Measurements from ENCODE around the gene INPP4B. TPM values are rescaled to one million over a fixed set of nuclear protein-coding genes. Genes with fewer than 3 reads are reported as not detected.

The INPP4B gene
- total and polyA plus RNA-seq, 2 donors: 2.3 to 7.8 TPM

DNA sequence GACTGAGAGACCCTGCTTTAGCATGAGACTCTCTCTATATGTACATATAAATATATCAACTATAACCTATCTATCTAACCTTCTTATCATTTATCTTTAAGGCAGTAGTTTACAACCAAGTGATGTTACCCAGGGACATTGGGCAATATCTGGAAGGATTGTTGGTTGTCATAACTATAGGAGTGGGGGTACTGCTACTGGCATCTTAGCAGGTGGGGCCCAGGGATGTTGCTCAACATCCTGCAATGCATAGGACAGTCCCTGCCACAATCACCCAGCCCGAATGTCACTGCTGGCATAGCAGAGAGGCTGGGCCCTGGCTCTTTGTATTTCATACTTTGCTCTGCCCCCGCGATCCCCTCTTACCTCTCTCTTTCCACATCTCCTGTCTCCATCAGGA lies 812.0 kb downstream of the INPP4B start:
- no peak overlapping the region for H3K4me3 ChIP-seq (ENCODE audit: low read length in 2 of 2)
- H3K27me3 ChIP-seq (ENCODE audit: control insufficient read depth in 2 of 2, insufficient read depth in 1 of 2, low read length in 1 of 2): no peaks in the 10 kb centered on the region
- H3K4me1 ChIP-seq (ENCODE audit: control insufficient read depth in 2 of 2, insufficient read depth in 2 of 2, low read length in 2 of 2): no peaks in the 10 kb centered on the region
- no peaks in the 10 kb centered on the region for H3K36me3 ChIP-seq (ENCODE audit: control insufficient read depth in 2 of 2, insufficient read depth in 2 of 2, low read length in 1 of 2)
- no peaks in the 10 kb centered on the region for H3K9me3 ChIP-seq (ENCODE audit: control insufficient read depth in 2 of 2, insufficient read depth in 1 of 2, low read length in 1 of 2)
- no peak for DNase-seq (ENCODE audit: low read depth in 6 of 9, low spot score in 9 of 9)
- H3K27ac ChIP-seq (ENCODE audit: low read depth in 1 of 2, low read length in 1 of 2): no peak overlapping the region
- 98% methylated on average over 3 of the region's 3 CpGs for WGBS

DNA sequence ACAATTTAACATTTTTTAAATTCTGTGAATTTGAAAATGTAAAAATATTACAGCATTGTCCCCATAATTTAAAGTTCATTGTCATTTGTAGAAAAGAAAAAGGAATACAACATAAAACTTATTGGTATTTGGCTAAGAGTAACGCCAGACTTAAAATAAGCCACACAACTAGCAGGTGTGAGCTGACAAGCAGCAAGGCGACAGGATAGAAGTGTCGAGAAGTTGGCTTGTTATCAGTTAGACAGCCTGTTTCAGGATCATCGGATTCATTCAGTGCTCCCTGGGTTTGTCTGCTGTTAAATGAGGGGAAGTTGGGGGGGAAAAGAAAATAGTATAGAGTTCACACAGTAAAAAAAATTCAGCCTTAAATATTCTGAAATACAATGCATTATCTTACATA lies 816.1 kb downstream of the INPP4B start:
- 93% methylated on average over 4 of the region's 4 CpGs for WGBS
- no peak overlapping the region for H3K4me3 ChIP-seq (ENCODE audit: low read length in 2 of 2)
- H3K4me1 ChIP-seq (ENCODE audit: control insufficient read depth in 2 of 2, insufficient read depth in 2 of 2, low read length in 2 of 2): no peaks in the 10 kb centered on the region
- no peak overlapping the region for H3K27ac ChIP-seq (ENCODE audit: low read depth in 1 of 2, low read length in 1 of 2)
- DNase-seq (ENCODE audit: low read depth in 6 of 9, low spot score in 9 of 9): no peak
- no peaks in the 10 kb centered on the region for H3K9me3 ChIP-seq (ENCODE audit: control insufficient read depth in 2 of 2, insufficient read depth in 1 of 2, low read length in 1 of 2)
- H3K27me3 ChIP-seq (ENCODE audit: control insufficient read depth in 2 of 2, insufficient read depth in 1 of 2, low read length in 1 of 2): no peaks in the 10 kb centered on the region
- H3K36me3 ChIP-seq (ENCODE audit: control insufficient read depth in 2 of 2, insufficient read depth in 2 of 2, low read length in 1 of 2): no peaks in the 10 kb centered on the region

DNA sequence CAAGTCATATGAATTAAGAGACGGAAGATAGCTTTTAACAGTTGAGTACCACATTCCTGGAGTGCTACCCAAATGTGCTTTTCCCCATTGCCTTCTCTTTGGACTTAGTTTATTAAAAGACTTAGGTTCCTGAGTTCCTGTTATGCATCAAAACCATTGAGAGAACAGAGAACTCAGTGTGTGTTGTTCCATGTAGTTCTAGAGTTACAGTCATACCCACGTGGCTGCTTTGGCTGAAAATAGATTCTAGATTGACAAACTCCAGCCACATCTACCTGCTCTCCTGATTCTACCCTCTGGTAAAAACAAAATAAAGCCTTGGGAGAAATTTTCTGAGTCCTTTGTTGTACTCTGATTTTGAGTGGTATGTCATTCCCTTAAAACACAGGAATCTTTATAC lies 824.3 kb downstream of the INPP4B start:
- Histone ChIP-seq H3K36me3 (ENCODE audit: control insufficient read depth in 2 of 2, insufficient read depth in 2 of 2, low read length in 1 of 2) (no peaks in the 10 kb centered on the region), H3K27me3 (ENCODE audit: control insufficient read depth in 2 of 2, insufficient read depth in 1 of 2, low read length in 1 of 2) (no peaks in the 10 kb centered on the region), H3K27ac (ENCODE audit: low read depth in 1 of 2, low read length in 1 of 2) (no peak overlapping the region), H3K9me3 (ENCODE audit: control insufficient read depth in 2 of 2, insufficient read depth in 1 of 2, low read length in 1 of 2) (no peaks in the 10 kb centered on the region), H3K4me1 (ENCODE audit: control insufficient read depth in 2 of 2, insufficient read depth in 2 of 2, low read length in 2 of 2) (no peaks in the 10 kb centered on the region), H3K4me3 (ENCODE audit: low read length in 2 of 2) (no peak overlapping the region)
- WGBS: 95% methylated on average over 2 of the region's 2 CpGs
- no peak for DNase-seq (ENCODE audit: low read depth in 6 of 9, low spot score in 9 of 9)

DNA sequence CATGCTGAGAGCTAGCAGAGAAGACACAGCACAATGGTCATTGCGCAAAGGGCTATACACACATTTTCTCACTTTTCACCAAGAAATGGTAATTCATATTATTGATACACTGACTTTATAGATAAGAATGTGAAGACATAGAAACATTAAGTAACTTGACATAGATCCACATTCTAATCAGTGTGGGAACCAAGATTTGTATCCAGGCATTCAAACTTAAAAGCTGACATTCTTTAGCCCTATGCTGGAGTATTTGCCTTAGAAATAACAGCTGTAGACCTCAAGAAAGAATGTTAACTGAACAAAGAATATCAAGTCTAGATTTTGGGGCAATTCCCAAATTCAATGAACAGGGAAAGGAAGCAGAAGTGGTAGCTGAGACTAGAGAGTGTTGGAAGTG lies 824.9 kb downstream of the INPP4B start:
- WGBS: 97% methylated on average over 1 of the region's 1 CpG
- DNase-seq (ENCODE audit: low read depth in 6 of 9, low spot score in 9 of 9): no peak
- no peak overlapping the region for H3K4me3 ChIP-seq (ENCODE audit: low read length in 2 of 2)
- H3K4me1 ChIP-seq (ENCODE audit: control insufficient read depth in 2 of 2, insufficient read depth in 2 of 2, low read length in 2 of 2): no peaks in the 10 kb centered on the region
- H3K36me3 ChIP-seq (ENCODE audit: control insufficient read depth in 2 of 2, insufficient read depth in 2 of 2, low read length in 1 of 2): no peaks in the 10 kb centered on the region
- H3K27me3 ChIP-seq (ENCODE audit: control insufficient read depth in 2 of 2, insufficient read depth in 1 of 2, low read length in 1 of 2): no peaks in the 10 kb centered on the region
- H3K27ac ChIP-seq (ENCODE audit: low read depth in 1 of 2, low read length in 1 of 2): no peak overlapping the region
- no peaks in the 10 kb centered on the region for H3K9me3 ChIP-seq (ENCODE audit: control insufficient read depth in 2 of 2, insufficient read depth in 1 of 2, low read length in 1 of 2)

DNA sequence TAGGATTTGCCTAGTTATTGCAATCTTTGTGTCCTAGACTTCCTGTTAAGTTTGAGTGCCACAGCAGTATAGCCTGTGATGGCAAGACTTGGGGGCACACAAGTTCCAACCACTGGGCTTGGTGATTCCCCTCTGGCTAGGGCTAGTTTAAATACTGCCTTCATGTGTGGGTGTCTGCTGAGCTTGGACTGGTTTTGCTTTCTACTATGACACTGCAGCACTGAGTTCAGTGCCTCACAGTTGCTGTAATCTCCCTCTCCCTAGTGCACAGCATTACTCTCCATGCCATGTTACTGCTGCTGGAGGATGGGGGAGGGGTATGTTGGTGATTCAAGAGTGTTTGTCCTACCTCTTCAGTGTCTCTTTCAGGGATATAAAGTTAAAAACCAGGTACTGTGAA lies 830.1 kb downstream of the INPP4B start:
- no peak for DNase-seq (ENCODE audit: low read depth in 6 of 9, low spot score in 9 of 9)
- Histone ChIP-seq H3K36me3 (ENCODE audit: control insufficient read depth in 2 of 2, insufficient read depth in 2 of 2, low read length in 1 of 2) (no peaks in the 10 kb centered on the region), H3K27ac (ENCODE audit: low read depth in 1 of 2, low read length in 1 of 2) (no peak overlapping the region), H3K27me3 (ENCODE audit: control insufficient read depth in 2 of 2, insufficient read depth in 1 of 2, low read length in 1 of 2) (no peaks in the 10 kb centered on the region), H3K4me3 (ENCODE audit: low read length in 2 of 2) (no peak overlapping the region), H3K4me1 (ENCODE audit: control insufficient read depth in 2 of 2, insufficient read depth in 2 of 2, low read length in 2 of 2) (no peaks in the 10 kb centered on the region), H3K9me3 (ENCODE audit: control insufficient read depth in 2 of 2, insufficient read depth in 1 of 2, low read length in 1 of 2) (no peaks in the 10 kb centered on the region)

DNA sequence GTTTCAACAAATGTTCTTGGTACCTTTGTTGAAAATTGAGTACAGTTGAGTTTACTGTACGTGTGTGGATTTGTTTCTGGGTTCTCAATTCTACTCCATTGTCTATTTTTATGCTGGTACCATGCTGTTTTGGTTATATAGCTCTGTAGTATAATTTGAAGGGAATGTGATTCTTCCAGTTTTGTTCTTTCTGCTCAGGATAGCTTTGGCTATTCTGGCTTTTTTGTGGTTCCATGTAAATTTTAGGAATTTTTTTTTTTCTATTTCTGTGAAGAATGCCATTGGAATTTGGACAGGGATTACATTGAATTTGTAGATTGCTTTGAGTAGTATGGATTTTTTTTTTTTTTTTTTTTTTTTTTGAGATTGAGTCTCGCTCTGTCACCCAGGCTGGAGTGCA lies 836.4 kb downstream of the INPP4B start:
- 96% methylated on average over 2 of the region's 2 CpGs for WGBS
- no peak overlapping the region for H3K4me3 ChIP-seq (ENCODE audit: low read length in 2 of 2)
- no peaks in the 10 kb centered on the region for H3K36me3 ChIP-seq (ENCODE audit: control insufficient read depth in 2 of 2, insufficient read depth in 2 of 2, low read length in 1 of 2)

DNA sequence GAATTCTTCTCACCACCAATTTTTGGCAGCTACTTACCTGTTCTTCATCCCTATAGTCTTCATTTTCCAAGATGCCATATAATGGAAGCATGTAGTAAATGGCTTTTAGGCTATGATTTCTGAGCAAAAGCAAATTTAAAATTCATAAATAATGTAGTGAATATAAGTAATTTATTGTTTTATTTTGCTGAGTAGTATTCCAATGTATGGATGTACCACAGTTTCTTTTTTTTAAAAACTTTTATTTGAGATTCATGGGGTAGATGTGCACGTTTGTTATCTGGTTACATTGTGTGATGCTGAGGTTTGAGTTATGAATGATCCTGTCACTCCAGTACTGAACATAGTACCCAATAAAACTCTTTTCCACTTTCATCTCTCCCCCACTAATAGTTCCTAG lies 840.6 kb downstream of the INPP4B start:
- H3K36me3 ChIP-seq (ENCODE audit: control insufficient read depth in 2 of 2, insufficient read depth in 2 of 2, low read length in 1 of 2): no peaks in the 10 kb centered on the region
- WGBS: 98% methylated on average over 1 of the region's 1 CpG
- H3K27me3 ChIP-seq (ENCODE audit: control insufficient read depth in 2 of 2, insufficient read depth in 1 of 2, low read length in 1 of 2): no peaks in the 10 kb centered on the region
- no peak for DNase-seq (ENCODE audit: low read depth in 6 of 9, low spot score in 9 of 9)
- no peak overlapping the region for H3K27ac ChIP-seq (ENCODE audit: low read depth in 1 of 2, low read length in 1 of 2)
- H3K4me1 ChIP-seq (ENCODE audit: control insufficient read depth in 2 of 2, insufficient read depth in 2 of 2, low read length in 2 of 2): no peaks in the 10 kb centered on the region
- no peak overlapping the region for H3K4me3 ChIP-seq (ENCODE audit: low read length in 2 of 2)
- no peaks in the 10 kb centered on the region for H3K9me3 ChIP-seq (ENCODE audit: control insufficient read depth in 2 of 2, insufficient read depth in 1 of 2, low read length in 1 of 2)

More for the DNA sequence above, 836.4 kb downstream of the INPP4B start:
- H3K9me3 ChIP-seq (ENCODE audit: control insufficient read depth in 2 of 2, insufficient read depth in 1 of 2, low read length in 1 of 2): no peaks in the 10 kb centered on the region
- no peak for DNase-seq (ENCODE audit: low read depth in 6 of 9, low spot score in 9 of 9)
- H3K27ac ChIP-seq (ENCODE audit: low read depth in 1 of 2, low read length in 1 of 2): no peak overlapping the region
- H3K4me1 ChIP-seq (ENCODE audit: control insufficient read depth in 2 of 2, insufficient read depth in 2 of 2, low read length in 2 of 2): no peaks in the 10 kb centered on the region
- H3K27me3 ChIP-seq (ENCODE audit: control insufficient read depth in 2 of 2, insufficient read depth in 1 of 2, low read length in 1 of 2): no peaks in the 10 kb centered on the region

DNA sequence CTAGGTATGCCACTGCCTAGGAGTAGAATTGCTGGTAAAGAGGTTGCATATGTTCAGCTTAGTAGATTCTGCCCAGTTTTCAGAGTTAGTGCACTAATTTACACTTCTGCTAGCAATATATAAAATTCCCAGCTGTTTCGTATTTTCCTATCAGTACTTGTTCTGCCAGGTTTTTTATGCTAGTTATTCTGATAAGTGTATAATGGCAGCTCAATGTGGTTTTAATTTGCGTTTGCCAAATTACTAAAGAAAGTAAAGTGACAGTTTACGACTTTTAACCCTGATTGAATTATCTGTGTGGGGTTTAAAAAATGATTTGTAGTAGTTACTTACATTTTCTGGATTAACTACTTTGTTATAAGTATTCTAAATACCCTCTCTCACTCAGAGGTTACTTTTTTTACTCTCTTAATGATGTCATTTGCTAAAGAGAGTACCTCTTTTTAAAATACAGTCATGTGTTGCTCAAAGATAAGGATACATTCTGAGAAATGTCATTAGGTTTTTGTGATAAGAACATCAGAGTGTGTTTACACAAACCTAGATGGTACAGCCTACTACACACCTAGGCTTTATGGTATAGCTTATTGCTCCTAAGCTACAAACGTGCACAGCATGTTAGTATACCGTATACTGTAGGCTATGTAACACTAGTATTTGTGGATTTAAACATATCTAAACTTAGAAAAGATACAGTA lies 846.5 kb downstream of the INPP4B start:
- no peak overlapping the region for H3K4me3 ChIP-seq (ENCODE audit: low read length in 2 of 2)
- 96% methylated on average over 5 of the region's 5 CpGs for whole genome bisulfite sequencing
- no peak overlapping the region for H3K27ac ChIP-seq (ENCODE audit: low read depth in 1 of 2, low read length in 1 of 2)
- H3K9me3 ChIP-seq (ENCODE audit: control insufficient read depth in 2 of 2, insufficient read depth in 1 of 2, low read length in 1 of 2): no peaks in the 10 kb centered on the region
- H3K27me3 ChIP-seq (ENCODE audit: control insufficient read depth in 2 of 2, insufficient read depth in 1 of 2, low read length in 1 of 2): no peaks in the 10 kb centered on the region
- no peaks in the 10 kb centered on the region for H3K36me3 ChIP-seq (ENCODE audit: control insufficient read depth in 2 of 2, insufficient read depth in 2 of 2, low read length in 1 of 2)
- no peak for DNase-seq (ENCODE audit: low read depth in 6 of 9, low spot score in 9 of 9)
- H3K4me1 ChIP-seq (ENCODE audit: control insufficient read depth in 2 of 2, insufficient read depth in 2 of 2, low read length in 2 of 2): no peaks in the 10 kb centered on the region

DNA sequence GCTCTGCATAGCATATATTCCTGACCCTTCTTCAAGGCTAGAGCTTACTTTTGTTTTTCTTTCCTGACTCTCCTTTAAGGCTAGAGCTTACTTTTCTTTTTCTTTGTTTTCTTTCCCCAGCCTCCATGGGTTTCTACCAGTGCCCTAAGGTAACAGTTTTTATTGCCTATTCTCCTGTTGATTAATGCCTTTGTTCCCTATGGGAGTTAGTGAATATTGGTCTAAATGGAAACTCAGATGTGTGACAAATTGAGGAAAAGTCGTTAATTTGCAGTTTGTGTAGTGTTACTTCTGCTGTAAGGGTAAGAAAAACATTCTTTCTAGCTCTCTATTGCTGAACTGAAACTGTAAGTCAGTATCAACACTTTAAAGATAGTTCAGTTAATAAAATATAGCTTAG lies 851.0 kb downstream of the INPP4B start:
- H3K4me3 ChIP-seq (ENCODE audit: low read length in 2 of 2): no peak overlapping the region
- no peak for DNase-seq (ENCODE audit: low read depth in 6 of 9, low spot score in 9 of 9)
- H3K4me1 ChIP-seq (ENCODE audit: control insufficient read depth in 2 of 2, insufficient read depth in 2 of 2, low read length in 2 of 2): no peaks in the 10 kb centered on the region
- H3K9me3 ChIP-seq (ENCODE audit: control insufficient read depth in 2 of 2, insufficient read depth in 1 of 2, low read length in 1 of 2): peaks cover 0 to 5% of the 10 kb centered on the region in 2 donors
- no peaks in the 10 kb centered on the region for H3K27me3 ChIP-seq (ENCODE audit: control insufficient read depth in 2 of 2, insufficient read depth in 1 of 2, low read length in 1 of 2)
- no peak overlapping the region for H3K27ac ChIP-seq (ENCODE audit: low read depth in 1 of 2, low read length in 1 of 2)
- H3K36me3 ChIP-seq (ENCODE audit: control insufficient read depth in 2 of 2, insufficient read depth in 2 of 2, low read length in 1 of 2): no peaks in the 10 kb centered on the region
- 69% methylated on average over 1 of the region's 1 CpG for WGBS
